Kidney (tissue), 14 donors: ENCODE measurements around the gene PUM1. TPM values are rescaled to one million over a fixed set of nuclear protein-coding genes. Genes with fewer than 3 reads are reported as not detected.

Experiments
- DNase-seq, 5 donors: peaks; one replicate each; pipeline ENCODE4 v3.0.0-alpha.2; 2013 to 2020
- FAIRE-seq: peaks from 2 replicates; lab custom pipeline; 2012; peaks lifted over from hg19 to GRCh38; lab: Jason Lieb, UNC
- H3K27ac ChIP-seq, 2 donors: one replicate each; pipeline ENCODE4 v1.7.0; 2013; ENCODE audit warnings: low read depth in 2 of 2, low read length in 2 of 2, inconsistent platforms in 1 of 2
- H3K27me3 ChIP-seq: one replicate; pipeline ENCODE4 v1.7.1; 2013; ENCODE audit warnings: low read length, inconsistent platforms; ENCODE audit not compliant: control insufficient read depth, insufficient read depth
- H3K36me3 ChIP-seq, 3 donors: one replicate each; pipeline versions ENCODE4 v1.7.0 to v1.7.1; 2013; ENCODE audit warnings: low read length in 3 of 3, control low read depth in 1 of 3, inconsistent platforms in 1 of 3; ENCODE audit not compliant: insufficient read depth in 3 of 3, control insufficient read depth in 2 of 3
- H3K4me1 ChIP-seq, 3 donors: one replicate each; pipeline versions ENCODE4 v1.7.0 to v1.7.1; 2013; ENCODE audit warnings: low read length in 3 of 3, inconsistent platforms in 1 of 3, low read depth in 1 of 3; ENCODE audit not compliant: control insufficient read depth in 2 of 3, insufficient read depth in 2 of 3
- H3K4me3 ChIP-seq, 3 donors: one replicate each; pipeline versions ENCODE4 v1.7.0 to v1.8.1; 2013; ENCODE audit warnings: low read length in 3 of 3, control low read depth in 1 of 3, inconsistent platforms in 1 of 3
- H3K9ac ChIP-seq, 3 donors: one replicate each; pipeline versions ENCODE4 v1.7.0 to v1.7.1; 2013; ENCODE audit warnings: low read length in 3 of 3, control low read depth in 1 of 3, inconsistent platforms in 1 of 3
- H3K9me3 ChIP-seq, 3 donors: one replicate each; pipeline versions ENCODE4 v1.7.0 to v1.7.1; 2013; ENCODE audit warnings: low read length in 3 of 3, control low read depth in 1 of 3, inconsistent platforms in 1 of 3; ENCODE audit not compliant: control insufficient read depth in 2 of 3, insufficient read depth in 1 of 3
- intact Hi-C: fragments of 100-400 bp; cut with DNase I; formaldehyde crosslinking; loops from one replicate; pipeline ENCODE4 v1.11.1; 2022
- polyA plus RNA-seq: library from polyadenylated mRNA; stranded (reverse); fragments of 350-450 nt; fragmentation: Illumina TruSeq; extraction: RNeasy Lipid Tissue Mini Kit (QIAGEN cat#74804); gene quantifications from one replicate; pipeline ENCODE4 v1.2.3, GENCODE V29; 2014; ENCODE audit warnings: low read depth, low replicate concordance; ENCODE audit not compliant: insufficient read depth
- total RNA-seq: library from RNA; stranded (reverse); fragmentation: NEBNext Ultra II Directional; extraction: Animal tissue kit (Norgen Biotek cat#: 25700); gene quantifications from one replicate; pipeline ENCODE4 v1.2.1, GENCODE V29; 2021
- TF ChIP-seq, protein P1 (sequence below): IDR thresholded peaks from 3 replicates; pipeline ENCODE4 v1.5.1; 2012; ENCODE audit warnings: mild to moderate bottlenecking, moderate library complexity, borderline replicate concordance; ENCODE audit not compliant: insufficient read depth; ENCODE audit errors: extremely low read depth
- donor health status: control.
- donor health status: control.
- donor health status: control.
- donor health status: control.
- donor health status: control.
- donor health status: DM: yes; HTN: yes; CAD: no.
- donor health status: Normal renal cell carcinoma (clear cell type).

PUM1 gene
- total and polyA plus RNA-seq, 2 donors from 2014 or later, result 19.1 to 150 TPM

DNA sequence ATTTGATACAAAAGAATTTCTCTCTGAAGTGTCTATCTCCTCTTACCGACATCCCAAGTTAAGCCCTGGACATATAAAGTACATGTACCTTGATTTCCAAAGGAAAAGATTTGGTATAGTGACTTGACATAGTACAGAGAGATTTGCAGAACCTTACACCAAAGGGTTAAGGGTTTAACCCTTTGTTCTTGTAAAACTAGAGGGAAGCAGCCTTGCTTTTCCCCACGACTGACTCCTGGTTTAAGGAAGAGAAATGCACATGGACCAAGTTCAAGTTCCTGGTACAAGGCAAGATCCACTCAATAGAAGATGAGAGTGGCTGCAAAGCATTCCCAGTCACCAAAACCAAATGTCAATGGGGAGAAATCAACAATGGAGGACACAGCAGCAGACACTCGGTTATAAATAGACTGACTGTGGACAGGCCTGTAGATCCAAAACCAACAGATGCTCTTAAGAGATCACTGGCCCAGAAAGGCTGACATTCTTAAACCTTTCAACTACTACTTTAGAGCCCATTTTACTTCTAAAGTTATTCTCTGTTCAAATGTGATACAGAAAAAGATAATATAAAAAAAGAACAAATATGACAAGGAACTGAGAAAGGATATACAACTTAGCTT is 69.4 kb downstream of the PUM1 start:
- TF ChIP-seq, protein P1, sequence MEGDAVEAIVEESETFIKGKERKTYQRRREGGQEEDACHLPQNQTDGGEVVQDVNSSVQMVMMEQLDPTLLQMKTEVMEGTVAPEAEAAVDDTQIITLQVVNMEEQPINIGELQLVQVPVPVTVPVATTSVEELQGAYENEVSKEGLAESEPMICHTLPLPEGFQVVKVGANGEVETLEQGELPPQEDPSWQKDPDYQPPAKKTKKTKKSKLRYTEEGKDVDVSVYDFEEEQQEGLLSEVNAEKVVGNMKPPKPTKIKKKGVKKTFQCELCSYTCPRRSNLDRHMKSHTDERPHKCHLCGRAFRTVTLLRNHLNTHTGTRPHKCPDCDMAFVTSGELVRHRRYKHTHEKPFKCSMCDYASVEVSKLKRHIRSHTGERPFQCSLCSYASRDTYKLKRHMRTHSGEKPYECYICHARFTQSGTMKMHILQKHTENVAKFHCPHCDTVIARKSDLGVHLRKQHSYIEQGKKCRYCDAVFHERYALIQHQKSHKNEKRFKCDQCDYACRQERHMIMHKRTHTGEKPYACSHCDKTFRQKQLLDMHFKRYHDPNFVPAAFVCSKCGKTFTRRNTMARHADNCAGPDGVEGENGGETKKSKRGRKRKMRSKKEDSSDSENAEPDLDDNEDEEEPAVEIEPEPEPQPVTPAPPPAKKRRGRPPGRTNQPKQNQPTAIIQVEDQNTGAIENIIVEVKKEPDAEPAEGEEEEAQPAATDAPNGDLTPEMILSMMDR, result no peak
- no peak for FAIRE-seq
- no peaks in the 10 kb centered on the region for H3K27me3 ChIP-seq
- DNase-seq, result no peak
- no peaks in the 10 kb centered on the region for H3K4me1 ChIP-seq
- no peak overlapping the region for H3K27ac ChIP-seq
- H3K9ac ChIP-seq, result no peak overlapping the region
- no peak overlapping the region for H3K4me3 ChIP-seq
- H3K36me3 ChIP-seq, result peaks cover 3 to 16% (median 6%) of the 10 kb centered on the region in 3 donors
- intact Hi-C loops, result no loop called here
- H3K9me3 ChIP-seq, result no peaks in the 10 kb centered on the region

DNA sequence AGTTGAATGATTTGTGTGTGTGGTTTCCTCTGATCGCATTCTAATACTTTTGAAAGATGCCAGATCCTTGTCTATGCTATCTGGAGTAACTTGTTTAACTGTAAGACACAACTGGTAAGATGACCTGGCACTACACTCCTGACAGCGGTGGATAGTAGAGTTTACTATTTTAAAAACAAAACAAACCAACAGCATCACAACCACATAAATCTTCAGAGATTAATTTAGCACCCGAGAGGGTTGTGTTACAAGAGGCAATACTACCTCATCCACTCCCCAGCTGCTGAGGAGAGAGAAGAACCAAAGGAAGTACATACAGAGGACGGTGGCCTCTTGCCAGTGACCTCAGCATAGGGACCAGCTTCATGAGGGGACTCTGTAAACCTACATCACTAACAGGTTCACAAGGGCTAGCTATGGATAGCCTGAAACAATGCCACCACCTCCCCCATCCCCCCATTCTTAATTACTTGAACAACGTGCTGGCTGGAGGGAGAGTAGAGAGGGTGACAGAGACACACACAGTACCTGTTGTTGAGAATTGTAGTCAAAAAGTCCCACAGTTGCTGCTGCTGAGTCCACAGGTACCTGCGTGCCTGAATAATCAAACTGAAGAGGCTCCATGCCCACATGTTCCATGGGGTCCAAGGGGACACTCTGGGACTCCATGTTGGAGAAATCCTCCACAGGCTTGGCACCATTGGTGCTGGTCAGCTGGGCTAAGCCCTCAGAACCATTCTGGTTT is 73.5 kb downstream of the PUM1 start:
- Histone ChIP-seq H3K9me3 (no peaks in the 10 kb centered on the region), H3K27me3 (no peaks in the 10 kb centered on the region), H3K4me1 (peaks cover 0 to 11% (median 7%) of the 10 kb centered on the region in 3 donors), H3K36me3 (peaks cover 6 to 20% (median 7%) of the 10 kb centered on the region in 3 donors), H3K4me3 (no peak overlapping the region), H3K27ac (no peak overlapping the region), H3K9ac (no peak overlapping the region)
- intact Hi-C loops, result no loop called here
- DNase-seq, result peak in 3 of 5 donors; percentile 50 to 89 (median 68)
- TF ChIP-seq, protein P1, result no peak
- no peak for FAIRE-seq

DNA sequence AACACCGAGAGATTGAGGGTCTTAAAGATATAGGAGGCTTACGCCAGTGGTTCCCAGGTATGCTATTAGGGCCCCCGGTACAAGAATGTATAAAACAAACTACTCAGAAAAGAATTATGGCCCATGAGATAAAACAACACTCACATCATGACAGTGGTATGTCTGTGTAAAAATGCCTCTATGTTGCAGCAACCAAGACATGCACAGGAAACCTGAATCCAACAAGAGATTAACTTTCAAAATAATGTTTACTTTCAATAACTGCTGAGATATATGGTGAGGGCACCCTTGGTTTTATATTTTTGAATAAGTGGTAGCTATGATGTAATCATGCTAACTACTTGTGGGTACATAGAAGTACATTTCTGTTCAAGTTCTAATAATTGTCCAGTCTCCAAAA is 74.9 kb downstream of the PUM1 start:
- H3K9ac ChIP-seq, result no peak overlapping the region
- TF ChIP-seq, protein P1, result no peak
- H3K4me3 ChIP-seq, result no peak overlapping the region
- H3K27me3 ChIP-seq, result no peaks in the 10 kb centered on the region
- intact Hi-C loops, result no loop called here
- peaks cover 6 to 13% (median 7%) of the 10 kb centered on the region in 3 donors for H3K36me3 ChIP-seq
- DNase-seq (no peak), FAIRE-seq (no peak)
- no peaks in the 10 kb centered on the region for H3K9me3 ChIP-seq
- H3K4me1 ChIP-seq, result peaks cover 0 to 18% (median 7%) of the 10 kb centered on the region in 3 donors
- no peak overlapping the region for H3K27ac ChIP-seq
